ENCODE measurements around the gene MYH9.
A peak's percentile ranks its signal among the peaks of the same experiment; 100 is the strongest.

The MYH9 gene

GRCh38 chr22:36355362-36355761 is 32.4 kb downstream of the MYH9 start:
- DNase-seq (ENCODE audit: low spot score) = peak; percentile 59
- in situ Hi-C loops (cut with MboI; ENCODE audit: low sequenced_read_pairs, unreplicated experiment) = no loop called here
- no peak for TF ChIP-seq CTCF (IDR thresholded peaks at IDR 0.05; ENCODE audit: borderline replicate concordance, control extremely low read depth, extremely low read depth, insufficient read depth, missing control alignments)

- DNase-seq (ENCODE audit: low spot score) = no peak
- no peak for TF ChIP-seq CTCF (IDR thresholded peaks at IDR 0.05; ENCODE audit: borderline replicate concordance, control extremely low read depth, extremely low read depth, insufficient read depth, missing control alignments)
- in situ Hi-C loops (cut with MboI; ENCODE audit: low sequenced_read_pairs, unreplicated experiment) = no loop called here
These were observed 34.8 kb downstream of the MYH9 start for GRCh38 chr22:36352803-36353507.

- in situ Hi-C loops (cut with MboI; ENCODE audit: low sequenced_read_pairs, unreplicated experiment) = no loop called here
- no peak for DNase-seq (ENCODE audit: low spot score)
- TF ChIP-seq CTCF (IDR thresholded peaks at IDR 0.05; ENCODE audit: borderline replicate concordance, control extremely low read depth, extremely low read depth, insufficient read depth, missing control alignments) = no peak
These were observed 35.6 kb downstream of the MYH9 start for GRCh38 chr22:36351921-36352802.

GRCh38 chr22:36350751-36351594 is 36.8 kb downstream of the MYH9 start:
- TF ChIP-seq CTCF (IDR thresholded peaks at IDR 0.05; ENCODE audit: borderline replicate concordance, control extremely low read depth, extremely low read depth, insufficient read depth, missing control alignments) = no peak
- no peak for DNase-seq (ENCODE audit: low spot score)
- in situ Hi-C loops (cut with MboI; ENCODE audit: low sequenced_read_pairs, unreplicated experiment) = no loop called here

GRCh38 chr22:36349726-36350125 is 38.0 kb downstream of the MYH9 start:
- no peak for TF ChIP-seq CTCF (IDR thresholded peaks at IDR 0.05; ENCODE audit: borderline replicate concordance, control extremely low read depth, extremely low read depth, insufficient read depth, missing control alignments)
- no peak for DNase-seq (ENCODE audit: low spot score)
- in situ Hi-C loops (cut with MboI; ENCODE audit: low sequenced_read_pairs, unreplicated experiment) = no loop called here

GRCh38 chr22:36348760-36349159 is 39.0 kb downstream of the MYH9 start:
- no peak for TF ChIP-seq CTCF (IDR thresholded peaks at IDR 0.05; ENCODE audit: borderline replicate concordance, control extremely low read depth, extremely low read depth, insufficient read depth, missing control alignments)
- in situ Hi-C loops (cut with MboI; ENCODE audit: low sequenced_read_pairs, unreplicated experiment) = no loop called here
- DNase-seq (ENCODE audit: low spot score) = no peak
